GM19452 (cell line): Measurements from ENCODE around the gene MAEL.
A peak's percentile ranks its signal among the peaks of the same experiment; 100 is the strongest.

Experiments used
- ATAC-seq: cut with Tn5 transposase; IDR thresholded peaks from one replicate; pipeline ENCODE4 v1.9.1; 2021; ENCODE audit not compliant: unreplicated experiment

The MAEL gene

DNA sequence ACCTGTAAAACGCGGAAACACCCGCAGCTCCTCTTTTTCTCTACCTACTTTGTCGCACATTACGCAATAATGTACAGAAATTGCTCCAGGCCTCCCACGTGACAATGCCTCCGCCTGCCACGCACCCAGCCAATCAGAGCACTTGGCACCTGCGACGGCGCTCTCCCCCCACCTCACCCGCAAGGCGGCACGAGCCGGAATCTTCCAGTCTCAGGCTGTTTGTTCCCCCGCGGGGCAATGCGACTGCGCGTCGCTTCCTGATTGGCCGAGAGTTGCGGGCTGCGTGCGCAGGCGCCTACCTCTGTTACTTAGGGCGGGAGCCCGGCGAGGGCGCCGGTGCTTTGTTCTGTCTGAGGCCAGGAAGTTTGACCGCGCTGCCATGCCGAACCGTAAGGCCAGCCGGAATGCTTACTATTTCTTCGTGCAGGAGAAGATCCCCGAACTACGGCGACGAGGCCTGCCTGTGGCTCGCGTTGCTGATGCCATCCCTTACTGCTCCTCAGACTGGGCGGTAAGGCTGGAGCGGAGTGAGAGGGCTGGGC is at the start of gene MAEL:
Gene MAEL, plus strand, starts transcription at position 307 of the 542 bp plus-strand sequence. Its CDS starts 73 bp downstream, at position 380.
- no peak for ATAC-seq

DNA sequence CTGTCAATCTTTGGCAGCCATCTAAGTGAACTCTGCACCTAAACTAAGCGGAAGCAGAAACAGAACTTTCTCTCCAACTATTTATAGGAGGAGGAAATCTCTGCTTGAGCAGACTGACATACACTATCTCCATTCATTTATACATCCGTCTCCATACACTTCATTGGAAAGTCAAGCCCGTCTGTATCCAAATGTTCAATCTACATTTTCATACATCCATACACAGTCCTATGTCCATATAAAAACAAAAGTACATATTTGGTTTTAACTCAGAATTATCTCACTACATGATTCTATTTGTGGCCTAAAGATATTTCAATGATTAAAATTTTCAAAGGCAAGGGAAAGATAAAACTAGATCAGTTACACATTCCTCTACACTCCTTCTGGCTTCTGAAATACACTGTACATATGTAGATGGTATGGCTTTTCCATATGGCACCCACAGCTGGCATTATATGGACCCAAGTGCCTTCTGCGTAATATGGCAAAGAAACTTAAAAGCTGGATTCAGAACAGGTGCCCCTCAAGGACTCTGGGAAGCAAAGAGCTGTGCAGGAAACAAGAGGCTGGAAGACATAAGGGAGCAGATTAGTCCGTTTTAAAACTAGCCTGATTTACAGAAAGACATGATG is 49.2 kb upstream of the MAEL start:
- no peak for ATAC-seq

GRCh38 chr1:166944186-166944967 is 44.7 kb upstream of the MAEL start:
- ATAC-seq, result no peak

- no peak for ATAC-seq
These were observed 41.6 kb upstream of the MAEL start for GRCh38 chr1:166947398-166948043.

- ATAC-seq, result no peak
These were observed 40.2 kb upstream of the MAEL start for GRCh38 chr1:166948856-166949350.

DNA sequence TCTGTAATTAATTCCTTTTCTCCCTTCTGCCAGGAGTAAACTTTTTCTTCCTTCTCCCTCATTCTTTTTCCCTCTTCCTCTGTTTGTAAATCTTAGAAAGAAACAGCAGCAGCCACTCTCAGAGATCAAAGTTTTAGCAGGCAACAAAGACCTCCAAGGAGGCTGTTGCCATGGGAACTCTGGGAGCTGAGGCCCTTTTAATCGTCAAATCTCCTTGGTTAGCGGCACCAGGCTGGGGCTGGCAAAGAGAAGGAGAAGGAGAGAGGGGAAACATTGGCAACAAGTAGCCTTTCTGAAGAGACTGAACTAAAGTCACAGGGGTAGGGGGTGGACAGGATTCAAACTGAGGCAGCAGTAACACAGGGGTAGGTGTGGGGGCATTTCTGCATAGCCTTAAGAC is 38.9 kb upstream of the MAEL start:
- no peak for ATAC-seq

GRCh38 chr1:166951050-166951449 is 38.0 kb upstream of the MAEL start:
- ATAC-seq, result no peak

DNA sequence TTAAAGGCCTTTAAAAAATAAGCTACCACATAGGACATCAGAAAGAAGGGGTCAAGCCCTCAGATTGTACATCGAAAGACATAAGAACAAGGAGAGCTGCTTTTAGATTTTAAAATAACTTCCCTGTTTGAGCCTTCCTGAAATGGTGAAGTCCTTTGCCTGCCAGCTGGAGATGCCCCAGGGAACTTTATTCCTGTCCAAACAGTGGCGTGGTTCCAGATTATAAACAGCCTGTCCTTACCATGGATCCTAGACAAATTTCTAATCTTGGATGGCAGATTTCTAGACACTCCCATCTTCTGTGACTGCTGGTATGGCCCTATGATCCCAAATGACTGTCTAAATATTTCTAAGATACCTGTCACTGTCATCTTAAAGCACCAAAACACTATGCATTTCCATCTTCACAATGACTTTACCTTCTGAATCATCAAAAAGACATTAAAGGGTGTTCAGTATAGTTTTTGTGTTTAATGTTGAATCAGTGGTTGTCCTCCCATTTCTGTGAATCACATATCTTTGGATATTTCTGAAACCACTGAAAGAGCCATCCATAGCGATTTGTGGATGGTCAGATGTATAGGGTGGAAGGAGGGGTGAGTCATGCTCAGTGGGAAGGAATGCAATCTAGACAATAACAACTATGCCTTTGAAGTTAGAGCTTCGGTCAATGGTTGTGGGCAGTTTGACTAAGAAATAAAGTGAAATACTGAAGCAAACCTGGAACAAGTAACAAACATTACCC is 36.9 kb upstream of the MAEL start:
- ATAC-seq, result no peak

DNA sequence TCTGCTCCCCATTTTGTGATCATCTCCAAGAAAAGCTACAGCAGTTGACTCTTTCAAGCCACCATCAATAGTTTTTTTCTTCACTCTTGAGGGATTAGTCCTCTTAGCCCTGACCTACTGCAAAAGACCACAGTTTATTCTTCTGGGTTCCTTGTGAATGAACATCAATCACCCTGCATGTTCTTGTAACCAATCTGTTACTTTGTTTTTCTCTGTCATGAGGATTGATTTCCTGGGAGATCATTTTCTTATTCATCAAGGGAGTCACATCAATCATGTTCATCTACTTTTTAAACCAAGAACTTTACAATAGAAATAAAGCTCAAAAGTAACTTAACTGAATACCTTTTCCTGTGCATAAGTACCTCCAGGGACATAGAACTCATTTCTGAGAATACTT is 35.6 kb upstream of the MAEL start:
- ATAC-seq, result no peak

DNA sequence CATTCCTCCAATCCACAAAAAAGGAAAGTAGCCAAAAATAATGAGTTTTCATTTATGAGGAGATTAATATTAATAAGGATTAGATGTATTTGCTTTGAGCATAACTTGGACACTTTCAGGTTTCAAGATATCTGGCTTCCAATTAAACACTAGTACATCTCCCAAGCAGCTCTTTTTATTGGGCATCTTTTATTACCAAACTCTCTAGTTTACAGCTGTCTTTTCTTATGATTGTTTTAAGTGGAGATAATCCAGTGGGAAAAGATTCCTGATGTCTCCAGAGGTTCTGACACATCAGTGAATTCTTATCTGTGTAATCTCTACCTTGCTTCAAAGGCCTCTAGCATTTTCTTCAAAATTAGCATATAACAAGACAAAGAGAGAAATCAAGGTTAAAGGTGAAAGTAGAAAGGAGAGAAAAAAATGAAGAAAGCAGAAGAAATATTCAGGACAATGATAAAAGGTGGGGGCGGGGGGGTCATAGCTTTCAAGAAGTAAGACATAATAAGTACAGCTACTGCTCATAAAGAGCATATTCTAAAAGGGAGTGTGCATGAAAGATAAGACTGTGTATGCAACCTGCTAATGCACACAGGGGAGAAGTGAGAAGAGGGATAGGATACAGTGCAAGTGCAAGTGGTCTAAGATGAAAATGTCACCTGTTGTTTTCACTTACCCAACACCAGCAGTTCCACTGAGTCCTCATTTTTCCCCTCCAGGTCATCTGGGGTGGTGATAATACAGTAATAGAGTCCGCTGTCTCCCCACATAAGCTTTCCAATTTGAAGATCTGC is 32.8 kb upstream of the MAEL start:
- no peak for ATAC-seq

DNA sequence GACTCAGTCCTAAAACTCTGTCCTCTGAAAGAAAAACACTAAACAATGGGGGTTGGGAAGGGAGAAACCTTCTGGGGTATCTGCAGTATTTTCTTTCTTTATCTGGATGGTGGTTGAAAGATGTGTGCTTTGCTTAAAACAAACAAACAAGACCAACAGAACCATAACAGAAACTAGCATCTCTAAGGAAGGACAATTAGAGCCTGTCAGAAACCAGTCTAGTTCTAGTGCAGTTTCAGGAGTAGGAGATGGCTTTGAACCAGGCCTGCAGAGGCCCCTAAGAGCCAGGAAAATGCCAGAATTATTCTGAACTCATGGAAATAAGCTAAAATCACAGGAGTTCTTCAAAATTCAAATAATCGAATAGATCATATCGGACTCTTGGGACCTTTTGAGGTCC is 32.2 kb upstream of the MAEL start:
- no peak for ATAC-seq

DNA sequence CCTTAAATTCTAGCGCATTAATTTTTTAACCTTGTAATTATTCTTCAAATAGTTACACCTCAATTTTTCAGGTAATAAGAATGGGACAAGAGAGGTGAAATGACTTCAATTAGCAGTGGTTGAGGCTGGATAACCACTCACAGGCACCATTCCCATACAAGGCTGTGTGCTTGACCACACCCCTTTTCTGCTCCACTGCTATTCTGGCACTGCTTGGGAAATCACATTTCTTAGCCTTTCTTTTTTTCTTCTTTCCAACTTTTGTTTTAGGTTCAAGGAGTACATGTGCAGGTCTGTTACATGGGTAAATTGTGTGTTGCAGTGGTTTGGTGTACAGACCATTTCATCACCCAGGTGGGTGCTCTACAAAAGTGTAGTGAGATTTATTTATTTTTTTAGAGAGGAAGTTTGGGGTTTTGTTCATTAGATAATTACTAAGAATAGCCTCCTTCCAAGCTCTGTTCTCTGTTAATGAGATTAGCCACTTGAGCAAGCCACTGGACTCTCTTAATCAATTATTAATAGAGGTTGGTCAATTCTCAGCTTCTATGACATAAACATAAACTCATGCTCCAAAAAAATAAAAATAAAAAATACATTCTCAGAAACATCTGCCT is 28.1 kb upstream of the MAEL start:
- peak; percentile 77 for ATAC-seq

DNA sequence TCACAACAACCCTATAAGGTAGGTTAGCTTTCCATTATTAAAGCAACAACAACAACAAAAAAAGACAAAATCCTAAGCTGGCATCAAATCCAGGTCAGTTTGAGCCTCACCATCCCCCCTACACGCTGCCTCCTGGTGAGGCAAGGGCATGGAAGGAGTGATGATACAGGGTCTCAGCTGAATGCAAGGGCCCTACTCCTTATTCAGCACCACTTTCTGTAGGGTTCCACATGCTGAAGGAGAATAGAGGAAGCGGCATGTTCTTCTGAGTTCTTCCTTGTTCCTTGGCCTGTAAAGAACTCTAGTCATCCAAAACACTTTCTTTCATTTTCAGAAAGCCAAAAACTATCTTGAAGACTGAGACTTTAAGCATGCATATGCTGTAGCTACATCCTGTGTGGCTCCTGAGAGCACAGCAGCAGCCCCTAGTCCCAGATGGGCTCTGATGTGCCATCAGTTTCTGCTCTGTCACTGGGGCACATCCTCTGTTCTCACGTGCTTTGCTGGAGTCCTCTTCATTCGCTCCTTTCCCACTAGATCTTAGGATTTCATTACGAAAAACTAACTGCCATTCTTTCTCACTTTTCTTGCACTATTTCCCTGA is 19.9 kb upstream of the MAEL start:
- ATAC-seq, result peak; percentile 92

GRCh38 chr1:166971252-166971651 is 17.8 kb upstream of the MAEL start:
- ATAC-seq, result no peak

DNA sequence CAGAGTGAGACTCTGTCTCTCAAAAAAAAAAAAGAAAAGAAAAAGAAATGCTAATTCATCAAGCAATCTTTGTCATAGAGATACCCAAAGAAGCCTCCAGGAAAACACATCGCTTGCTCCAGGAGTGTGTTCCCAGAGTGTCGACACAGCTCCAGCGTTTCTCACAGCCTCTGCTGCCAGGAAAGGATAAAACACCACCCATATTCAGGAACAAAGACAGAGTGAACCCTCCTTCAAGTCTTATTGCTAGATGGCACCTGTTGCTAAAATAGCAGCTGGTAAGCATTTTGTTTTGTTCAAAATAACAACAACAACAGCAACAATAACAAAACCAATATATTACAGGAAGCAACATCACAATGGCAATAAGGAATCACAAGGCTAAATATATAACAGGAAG is 16.9 kb upstream of the MAEL start:
- ATAC-seq, result no peak

GRCh38 chr1:166972826-166973225 is 16.3 kb upstream of the MAEL start:
- no peak for ATAC-seq

GRCh38 chr1:166974647-166975345 is 14.3 kb upstream of the MAEL start:
- ATAC-seq, result no peak

DNA sequence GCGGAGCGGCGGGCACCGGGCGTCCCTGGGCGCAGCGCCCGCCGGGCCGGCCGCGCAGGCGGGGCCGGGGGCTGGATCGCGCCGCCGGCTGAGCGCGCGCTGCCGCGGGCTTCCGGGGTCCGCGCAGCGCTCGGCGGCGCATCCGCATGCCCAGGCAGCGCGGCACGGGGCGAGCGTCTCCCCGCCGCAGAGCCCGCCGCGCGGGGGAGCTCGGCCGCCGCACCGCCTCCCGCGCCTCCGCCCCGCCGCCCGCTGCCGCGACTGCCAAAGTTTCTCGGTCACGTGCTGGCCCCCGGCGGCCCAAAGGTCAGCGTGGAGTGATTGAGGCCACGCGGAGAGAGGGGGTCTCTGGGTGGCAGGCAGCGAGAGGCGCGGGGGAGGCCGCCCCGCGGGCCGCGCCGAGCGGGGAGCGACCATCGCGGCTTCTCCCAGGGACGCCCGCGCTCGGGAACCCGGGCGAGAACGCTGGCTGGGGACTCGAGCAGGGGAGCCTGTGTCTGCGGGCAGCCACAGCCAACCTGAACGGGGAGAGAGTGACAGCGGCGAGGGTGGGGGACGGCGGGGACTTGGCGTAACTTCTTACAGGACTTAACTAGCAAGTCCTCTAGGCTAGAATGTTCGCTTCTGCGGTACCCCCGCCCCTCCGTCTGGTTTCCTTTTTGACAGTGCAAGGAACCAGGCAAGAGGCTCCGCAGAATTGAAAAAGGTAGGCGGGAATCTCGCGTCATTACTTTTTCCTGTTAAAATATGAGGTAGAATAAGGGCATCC is 13.5 kb upstream of the MAEL start, which contains the start of gene ILDR2:
Gene ILDR2, minus strand, starts transcription at position 180 of the 769 bp plus-strand sequence. CDS start 272 bp downstream, outside the sequence.
- peak; percentile 56 for ATAC-seq
